GM13977 (cell line): ENCODE measurements around the gene TPD52L2.

Experiments
- DNase-seq: peaks from one replicate; pipeline ENCODE4 v3.0.0; 2012; ENCODE audit warnings: low spot score
- in situ Hi-C: fragments of 300-500 bp; cut with MboI; formaldehyde crosslinking; loops from one replicate; pipeline ENCODE4 v1.12.0; 2022; ENCODE audit warnings: low sequenced_read_pairs, low pct_unique_long_range_greater_than_20kb, mixed read lengths, inconsistent platforms; ENCODE audit not compliant: unreplicated experiment
- TF ChIP-seq, protein P1 (sequence below): IDR thresholded peaks from 2 replicates; pipeline ENCODE4 v1.5.1; 2012; ENCODE audit warnings: mild to moderate bottlenecking, control low read depth; ENCODE audit not compliant: insufficient read depth; ENCODE audit errors: extremely low read depth, missing control alignments

TPD52L2 gene

DNA sequence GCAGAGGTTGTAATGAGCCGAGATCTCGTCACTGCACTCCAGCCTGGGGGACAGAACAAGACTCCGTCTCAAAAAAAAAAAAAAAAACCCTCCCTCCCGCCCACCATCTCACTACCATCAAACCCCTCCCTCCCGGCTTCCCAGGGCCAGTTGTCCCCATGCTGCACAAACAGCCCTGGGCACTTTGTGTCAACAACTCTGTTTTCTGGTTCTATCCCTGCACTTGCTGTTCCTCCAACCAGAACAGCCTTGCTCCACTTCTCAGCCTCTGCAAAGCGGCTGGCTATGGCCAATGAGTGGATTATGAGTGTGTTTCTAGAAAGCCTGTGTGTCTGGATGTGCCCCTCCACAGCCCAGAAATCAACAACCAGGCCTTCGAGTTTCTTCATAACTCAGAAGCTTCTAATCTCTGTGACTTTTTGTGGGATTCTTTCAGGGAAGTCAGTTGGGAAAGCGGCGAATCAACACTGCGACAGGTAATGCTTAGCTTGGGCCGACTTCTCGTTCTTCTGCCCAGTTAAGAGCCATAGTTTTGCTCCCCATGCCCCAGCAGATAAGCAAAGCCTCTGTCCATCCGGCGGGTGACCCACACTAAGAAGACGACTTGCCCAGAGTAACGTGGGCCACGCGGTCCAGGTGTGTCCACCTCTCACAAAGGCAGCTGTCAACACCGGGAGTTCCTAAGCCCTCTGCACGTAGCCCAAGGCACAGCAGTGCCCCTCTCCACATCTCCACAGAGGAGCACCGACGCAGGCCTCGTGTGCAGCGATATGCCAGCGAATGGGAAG, 39.5 kb upstream of the TPD52L2 start:
- TF ChIP-seq, protein P1, sequence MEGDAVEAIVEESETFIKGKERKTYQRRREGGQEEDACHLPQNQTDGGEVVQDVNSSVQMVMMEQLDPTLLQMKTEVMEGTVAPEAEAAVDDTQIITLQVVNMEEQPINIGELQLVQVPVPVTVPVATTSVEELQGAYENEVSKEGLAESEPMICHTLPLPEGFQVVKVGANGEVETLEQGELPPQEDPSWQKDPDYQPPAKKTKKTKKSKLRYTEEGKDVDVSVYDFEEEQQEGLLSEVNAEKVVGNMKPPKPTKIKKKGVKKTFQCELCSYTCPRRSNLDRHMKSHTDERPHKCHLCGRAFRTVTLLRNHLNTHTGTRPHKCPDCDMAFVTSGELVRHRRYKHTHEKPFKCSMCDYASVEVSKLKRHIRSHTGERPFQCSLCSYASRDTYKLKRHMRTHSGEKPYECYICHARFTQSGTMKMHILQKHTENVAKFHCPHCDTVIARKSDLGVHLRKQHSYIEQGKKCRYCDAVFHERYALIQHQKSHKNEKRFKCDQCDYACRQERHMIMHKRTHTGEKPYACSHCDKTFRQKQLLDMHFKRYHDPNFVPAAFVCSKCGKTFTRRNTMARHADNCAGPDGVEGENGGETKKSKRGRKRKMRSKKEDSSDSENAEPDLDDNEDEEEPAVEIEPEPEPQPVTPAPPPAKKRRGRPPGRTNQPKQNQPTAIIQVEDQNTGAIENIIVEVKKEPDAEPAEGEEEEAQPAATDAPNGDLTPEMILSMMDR: no peak
- DNase-seq: no peak
- in situ Hi-C loops: no loop called here

DNA sequence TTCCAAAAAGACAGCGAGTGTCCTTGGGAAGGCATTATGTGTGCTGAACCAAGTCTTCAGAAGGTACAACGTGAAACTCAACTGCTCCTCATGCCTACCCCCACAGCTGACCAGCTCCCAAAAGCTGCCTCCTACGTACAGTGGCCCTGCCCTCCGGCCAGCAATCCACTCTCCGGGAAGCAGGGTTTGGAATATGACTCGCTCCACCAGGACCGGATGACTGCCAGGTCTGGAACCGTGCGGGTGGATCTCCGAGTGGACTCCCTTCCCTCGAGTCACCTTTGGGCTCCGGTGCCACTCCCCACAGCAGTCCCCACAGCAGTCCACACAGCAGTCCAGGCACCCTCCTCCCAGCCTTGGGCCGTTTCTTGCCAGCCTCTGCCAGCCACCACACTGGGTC, 38.3 kb upstream of the TPD52L2 start:
- in situ Hi-C loops: no loop called here
- TF ChIP-seq, protein P1: no peak
- DNase-seq: no peak

DNA sequence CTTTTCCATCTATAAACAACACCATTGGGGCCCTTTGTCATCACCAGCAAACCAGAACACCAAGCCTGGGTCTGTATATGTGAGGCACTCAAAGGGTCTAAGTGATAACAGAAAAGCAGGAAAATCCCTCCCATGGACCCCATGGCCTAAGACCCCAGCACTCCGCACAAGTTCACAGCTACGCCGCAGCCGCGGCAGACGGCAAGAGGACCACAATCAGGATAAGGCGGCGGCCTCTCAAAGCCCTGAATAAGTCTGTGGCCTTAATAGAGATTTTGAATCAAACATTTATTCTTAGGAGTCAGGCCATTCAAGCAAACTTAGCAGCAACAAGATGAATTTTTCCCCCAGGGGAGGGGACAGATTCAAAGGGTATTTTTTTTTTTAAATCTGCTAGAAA, 36.9 kb upstream of the TPD52L2 start:
- in situ Hi-C loops: no loop called here
- DNase-seq: no peak
- TF ChIP-seq, protein P1: no peak

DNA sequence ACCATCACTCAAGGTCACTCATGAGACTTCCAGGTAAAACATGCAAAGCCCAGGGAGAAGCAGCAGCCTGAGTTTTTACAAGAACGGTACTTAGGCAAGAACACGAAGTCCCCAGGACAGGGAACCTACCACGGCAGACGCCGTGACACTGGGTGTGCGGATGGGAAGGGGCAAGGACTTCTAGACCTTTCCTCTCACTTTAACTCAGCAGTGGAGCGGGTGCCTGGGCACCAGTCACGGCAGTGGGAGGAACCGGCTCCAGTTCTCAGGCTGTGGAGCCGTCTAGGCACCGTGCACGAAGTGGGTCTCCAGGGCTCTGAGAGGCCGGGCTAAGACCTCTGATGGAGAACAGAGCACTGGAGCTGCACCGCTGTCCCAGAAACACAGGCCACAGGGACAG, 36.5 kb upstream of the TPD52L2 start:
- TF ChIP-seq, protein P1: no peak
- no peak for DNase-seq
- in situ Hi-C loops: no loop called here

DNA sequence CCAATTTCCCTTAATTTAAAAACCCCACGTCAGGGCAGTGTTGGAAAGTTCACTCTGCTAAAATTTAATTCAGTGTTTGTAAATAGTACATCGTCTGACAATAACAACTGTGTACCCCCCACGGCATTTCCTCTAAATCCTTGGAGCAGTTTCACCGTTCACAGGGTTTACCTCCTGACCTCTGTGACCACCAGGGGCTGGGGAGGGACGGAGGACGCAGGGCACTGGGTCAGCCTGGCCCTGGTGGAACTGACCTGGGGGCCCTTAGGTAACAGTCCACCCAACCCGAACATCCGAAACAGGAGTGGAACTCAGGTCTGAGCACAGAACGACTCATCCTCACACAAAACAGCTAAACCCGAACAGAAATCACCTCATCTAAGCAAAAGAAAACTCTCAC, 36.1 kb upstream of the TPD52L2 start:
- in situ Hi-C loops: no loop called here

DNA sequence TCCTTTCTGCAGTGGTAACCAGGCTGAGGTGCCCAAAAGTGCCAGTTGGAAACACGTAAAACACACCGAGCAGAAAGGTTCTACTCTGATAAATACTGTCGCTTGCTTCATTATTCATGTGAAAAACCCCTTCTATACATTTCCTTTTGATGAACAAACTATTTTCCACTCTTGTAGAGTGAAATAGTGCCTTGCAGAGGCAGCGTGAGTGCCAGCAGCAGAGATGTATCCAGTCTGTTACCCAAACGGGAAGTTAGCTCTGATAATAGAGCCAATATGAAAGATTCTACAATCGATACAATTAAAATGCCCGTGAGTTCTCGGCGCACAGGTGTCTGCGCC, 35.5 kb upstream of the TPD52L2 start:
- peak; percentile 56 for DNase-seq
- TF ChIP-seq, protein P1: no peak
- in situ Hi-C loops: no loop called here

More for the DNA sequence above, 36.1 kb upstream of the TPD52L2 start:
- TF ChIP-seq, protein P1: no peak
- no peak for DNase-seq
